KMS-11 (cell line): ENCODE measurements around the gene BTN3A1.
"Not testable (repeated sequence)": the region's sequence is repeated elsewhere in the genome, so short reads cannot be mapped to it uniquely, and the experiment has no call there.

ENCODE experiments used
- H2AFZ ChIP-seq: fragments of 200-600 bp; sonication (generic); 2 replicates; pipeline ENCODE4 v1.6.1; 2016; ENCODE audit warnings: antibody characterized with exemption, mixed run types, low read depth
- H3K27ac ChIP-seq: fragments of 200-600 bp; sonication (generic); 2 replicates; pipeline ENCODE4 v1.6.1; 2016; ENCODE audit warnings: mild to moderate bottlenecking, mixed run types
- H3K27me3 ChIP-seq: fragments of 200-600 bp; sonication (generic); 2 replicates; pipeline ENCODE4 v1.6.1; 2017; ENCODE audit warnings: mild to moderate bottlenecking, low read depth, mixed run types, moderate library complexity; ENCODE audit not compliant: insufficient read depth
- H3K36me3 ChIP-seq: fragments of 200-600 bp; sonication (generic); 2 replicates; pipeline ENCODE4 v1.6.1; 2017; ENCODE audit warnings: mild to moderate bottlenecking, mixed run types; ENCODE audit not compliant: insufficient read depth
- H3K4me1 ChIP-seq: fragments of 200-600 bp; sonication (generic); 2 replicates; pipeline ENCODE4 v1.6.1; 2016; ENCODE audit warnings: mild to moderate bottlenecking, low read depth, mixed run types; ENCODE audit not compliant: poor library complexity, severe bottlenecking
- H3K4me2 ChIP-seq: fragments of 200-600 bp; sonication (generic); 2 replicates; pipeline ENCODE4 v1.7.0; 2016; ENCODE audit warnings: mild to moderate bottlenecking, mixed run types
- H3K4me3 ChIP-seq: fragments of 200-600 bp; sonication (generic); IDR thresholded peaks from 2 replicates; pipeline ENCODE4 v1.6.1; 2017; ENCODE audit warnings: low read depth, low read length, mixed read lengths; ENCODE audit not compliant: insufficient read depth
- H3K79me2 ChIP-seq: fragments of 200-600 bp; sonication (generic); 2 replicates; pipeline ENCODE4 v1.6.1; 2016; ENCODE audit warnings: low read depth, mixed run types; ENCODE audit not compliant: insufficient read depth
- H3K9ac ChIP-seq: fragments of 200-600 bp; sonication (generic); 2 replicates; pipeline ENCODE4 v1.6.1; 2016; ENCODE audit warnings: mild to moderate bottlenecking, mixed run types
- H4K20me1 ChIP-seq: fragments of 200-600 bp; sonication (generic); 2 replicates; pipeline ENCODE4 v1.6.1; 2016; ENCODE audit warnings: mild to moderate bottlenecking, mixed run types; ENCODE audit not compliant: insufficient read depth
- CTCF ChIP-seq: fragments of 200-600 bp; sonication (generic); conservative IDR thresholded peaks from 2 replicates; pipeline ENCODE4 v1.6.1; 2017; ENCODE audit warnings: low read depth, mild to moderate bottlenecking, antibody characterized with exemption, low read length, moderate library complexity, mixed read lengths

The BTN3A1 gene

GRCh38 chr6:26401987-26402658, at the start of gene BTN3A1:
BTN3A1 (plus strand) TSS chr6:26402275; CDS start chr6:26405564, 3,289 bp downstream.
- H3K27me3 ChIP-seq, result no peaks in the 10 kb centered on the region
- H3K36me3 ChIP-seq, result no peaks in the 10 kb centered on the region
- H4K20me1 ChIP-seq, result no peaks in the 10 kb centered on the region
- H3K4me1 ChIP-seq, result peaks cover 31% of the 10 kb centered on the region
- peak within 1 kb of the TSS; percentile 81 for H3K4me2 ChIP-seq
- H3K27ac ChIP-seq, result peak within 1 kb of the TSS; percentile 67
- no peak for TF ChIP-seq CTCF
- no peaks in the 10 kb centered on the region for H3K79me2 ChIP-seq
- H3K4me3 ChIP-seq, result no peak within 1 kb of the TSS
- peak within 1 kb of the TSS; percentile 68 for H2AFZ ChIP-seq
- peak within 1 kb of the TSS; percentile 69 for H3K9ac ChIP-seq

- no peaks in the 10 kb centered on the region for H3K79me2 ChIP-seq
- H4K20me1 ChIP-seq, result no peaks in the 10 kb centered on the region
- no peak overlapping the region for H3K9ac ChIP-seq
- TF ChIP-seq CTCF, result no peak
- H2AFZ ChIP-seq, result no peak overlapping the region
- no peaks in the 10 kb centered on the region for H3K27me3 ChIP-seq
- peaks cover 58% of the 10 kb centered on the region for H3K4me1 ChIP-seq
- H3K36me3 ChIP-seq, result no peaks in the 10 kb centered on the region
- H3K27ac ChIP-seq, result no peak overlapping the region
- no peak overlapping the region for H3K4me3 ChIP-seq
- H3K4me2 ChIP-seq, result no peak overlapping the region
These were observed 49.8 kb upstream of the BTN3A1 start for GRCh38 chr6:26352315-26352714.

GRCh38 chr6:26354162-26354561, 47.9 kb upstream of the BTN3A1 start:
- no peaks in the 10 kb centered on the region for H3K79me2 ChIP-seq
- H3K4me2 ChIP-seq, result no peak overlapping the region
- peaks cover 63% of the 10 kb centered on the region for H3K4me1 ChIP-seq
- H3K27ac ChIP-seq, result no peak overlapping the region
- no peak overlapping the region for H3K9ac ChIP-seq
- no peaks in the 10 kb centered on the region for H3K27me3 ChIP-seq
- no peak for TF ChIP-seq CTCF
- no peak overlapping the region for H3K4me3 ChIP-seq
- no peaks in the 10 kb centered on the region for H3K36me3 ChIP-seq
- H4K20me1 ChIP-seq, result no peaks in the 10 kb centered on the region
- no peak overlapping the region for H2AFZ ChIP-seq

- H3K36me3 ChIP-seq, result no peaks in the 10 kb centered on the region
- TF ChIP-seq CTCF, result no peak
- peaks cover 75% of the 10 kb centered on the region for H3K4me1 ChIP-seq
- no peaks in the 10 kb centered on the region for H3K27me3 ChIP-seq
- no peak overlapping the region for H3K9ac ChIP-seq
- peak overlapping the region; percentile 31; the same call in 1 of the 2 replicates for H3K27ac ChIP-seq
- peak overlapping the region; percentile 32; the same call in 1 of the 2 replicates for H2AFZ ChIP-seq
- no peaks in the 10 kb centered on the region for H4K20me1 ChIP-seq
- peak overlapping the region; percentile 36; the same call in 1 of the 2 replicates for H3K4me2 ChIP-seq
- H3K79me2 ChIP-seq, result no peaks in the 10 kb centered on the region
- no peak overlapping the region for H3K4me3 ChIP-seq
These were observed 46.7 kb upstream of the BTN3A1 start for GRCh38 chr6:26355366-26355765.

- H3K4me2 ChIP-seq, result not testable (repeated sequence)
- H3K4me1 ChIP-seq, result peaks cover 96% of the 10 kb centered on the region
These were observed 44.5 kb upstream of the BTN3A1 start for GRCh38 chr6:26357543-26357942.

More at GRCh38 chr6:26357543-26357942, 44.5 kb upstream of the BTN3A1 start:
- not testable (repeated sequence) for H3K9ac ChIP-seq, H3K36me3 ChIP-seq, H3K27ac ChIP-seq, H2AFZ ChIP-seq, H3K79me2 ChIP-seq, H4K20me1 ChIP-seq, H3K27me3 ChIP-seq, H3K4me3 ChIP-seq
